Activated CD4-positive, alpha-beta T cell treated with anti-CD3 and anti-CD28 coated beads, Interleukin-2, Interleukin-6, amounts not matched to agents 100 ng/mL and 50 ng/mL, durations not matched to agents 16 hours and 8 hours (primary cell): Measurements from ENCODE around the gene BCL11B.
A peak's percentile ranks its signal among the peaks of the same experiment; 100 is the strongest.

Source experiments
- DNase-seq: peaks from one replicate; pipeline ENCODE4 v3.0.0-alpha.2; 2020

BCL11B gene

GRCh38 chr14:99286761-99287160 is 14.8 kb upstream of the BCL11B start:
- DNase-seq, result no peak

GRCh38 chr14:99284254-99285004 is 12.4 kb upstream of the BCL11B start:
- no peak for DNase-seq

GRCh38 chr14:99282261-99283050 is 10.5 kb upstream of the BCL11B start:
- no peak for DNase-seq

- DNase-seq, result no peak
These were observed 9.4 kb upstream of the BCL11B start for GRCh38 chr14:99281396-99281795.

GRCh38 chr14:99280852-99281251 is 8.9 kb upstream of the BCL11B start:
- no peak for DNase-seq

GRCh38 chr14:99280066-99280731 is 8.2 kb upstream of the BCL11B start:
- DNase-seq, result no peak

GRCh38 chr14:99278836-99279235 is 6.8 kb upstream of the BCL11B start:
- DNase-seq, result no peak

GRCh38 chr14:99277530-99277929 is 5.5 kb upstream of the BCL11B start:
- DNase-seq, result no peak

- DNase-seq, result no peak
These were observed 4.5 kb upstream of the BCL11B start for GRCh38 chr14:99276482-99276881.

- DNase-seq, result no peak
These were observed 3.2 kb upstream of the BCL11B start for GRCh38 chr14:99275222-99275584.

GRCh38 chr14:99274346-99275221 is 2.6 kb upstream of the BCL11B start:
- DNase-seq, result peak; percentile 71

- DNase-seq, result peak; percentile 69
These were observed 1.9 kb upstream of the BCL11B start for GRCh38 chr14:99273766-99274345.

- DNase-seq, result peak; percentile 81
These were observed 1.1 kb upstream of the BCL11B start for GRCh38 chr14:99272899-99273765.

GRCh38 chr14:99272632-99272898 is 568 bp upstream of the BCL11B start:
- no peak for DNase-seq

GRCh38 chr14:99271221-99271941 is 616 bp downstream of the BCL11B start:
- DNase-seq, result no peak

GRCh38 chr14:99270458-99271220 is 1.4 kb downstream of the BCL11B start:
- DNase-seq, result peak; percentile 59

GRCh38 chr14:99268810-99269707 is 2.9 kb downstream of the BCL11B start:
- DNase-seq, result no peak

GRCh38 chr14:99267837-99268781 is 3.9 kb downstream of the BCL11B start:
- DNase-seq, result no peak
